Activated naive CD4-positive, alpha-beta T cell treated with anti-CD3 and anti-CD28 coated beads, Interleukin-2, amount 10 ng/mL, durations not matched to agents 7 days and 5 days (primary cell): ENCODE results near the gene ROR1.

Source experiments
- CTCF ChIA-PET: fragments of 350-600 bp; sonication (Branson Sonifier 250); formaldehyde crosslinking; loops from one replicate; lab custom pipeline; 2021; ENCODE audit warnings: antibody characterized with exemption; lab: Charles Lee
- DNase-seq: peaks from one replicate; pipeline ENCODE4 v3.0.0-alpha.2; 2020
- H3K27ac Mint-ChIP-seq: one replicate; pipeline ENCODE4 v1.8.0; 2021; ENCODE audit warnings: mild to moderate bottlenecking, moderate library complexity, mixed read lengths
- H3K27me3 Mint-ChIP-seq: one replicate; pipeline ENCODE4 v1.8.0; 2021; ENCODE audit warnings: mild to moderate bottlenecking, mixed read lengths
- H3K36me3 Mint-ChIP-seq: one replicate; pipeline ENCODE4 v1.8.0; 2021; ENCODE audit warnings: mixed read lengths
- H3K4me1 Mint-ChIP-seq: one replicate; pipeline ENCODE4 v1.8.0; 2021; ENCODE audit warnings: mixed read lengths
- H3K4me3 Mint-ChIP-seq: one replicate; pipeline ENCODE4 v1.8.0; 2021; ENCODE audit warnings: mild to moderate bottlenecking, moderate library complexity, mixed read lengths
- H3K9me3 Mint-ChIP-seq: one replicate; pipeline ENCODE4 v1.8.0; 2021; ENCODE audit warnings: mixed read lengths

ROR1 gene

DNA sequence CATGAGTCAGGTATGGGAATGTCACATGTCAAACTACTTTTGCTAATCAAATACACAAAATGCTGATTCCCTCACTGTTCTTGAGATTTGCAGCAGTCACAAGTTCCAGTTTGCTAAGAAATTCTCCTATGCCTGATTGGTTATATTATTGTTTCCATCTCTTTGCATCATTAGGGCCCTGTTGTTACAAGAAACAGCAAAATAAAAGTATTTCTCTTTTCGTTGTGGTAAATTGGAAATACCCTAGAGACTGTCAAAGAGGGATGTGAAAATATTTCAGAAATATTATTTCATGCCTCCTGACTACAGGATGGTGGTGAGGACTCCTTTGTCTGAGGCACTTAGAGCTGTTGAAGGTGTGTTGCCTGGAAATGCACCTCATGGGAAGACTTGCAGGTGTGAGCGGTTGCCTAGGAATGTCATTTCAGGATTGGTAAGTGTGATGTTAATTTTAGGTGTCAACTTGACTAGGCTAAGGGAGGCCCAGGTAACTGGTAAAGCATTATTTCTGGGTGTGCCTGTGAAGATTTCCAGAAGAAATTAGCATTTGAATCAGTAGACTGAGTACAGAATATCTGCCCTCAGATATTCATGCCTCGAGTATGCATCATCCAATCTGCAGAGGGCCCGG lies 117.4 kb downstream of the ROR1 start:
- no peaks in the 10 kb centered on the region for H3K27me3 Mint-ChIP-seq
- no peaks in the 10 kb centered on the region for H3K36me3 Mint-ChIP-seq
- CTCF ChIA-PET, result no interaction called here
- H3K9me3 Mint-ChIP-seq, result no peaks in the 10 kb centered on the region
- no peak for DNase-seq
- H3K27ac Mint-ChIP-seq, result no peak overlapping the region
- H3K4me3 Mint-ChIP-seq, result no peak overlapping the region
- H3K4me1 Mint-ChIP-seq, result no peaks in the 10 kb centered on the region

DNA sequence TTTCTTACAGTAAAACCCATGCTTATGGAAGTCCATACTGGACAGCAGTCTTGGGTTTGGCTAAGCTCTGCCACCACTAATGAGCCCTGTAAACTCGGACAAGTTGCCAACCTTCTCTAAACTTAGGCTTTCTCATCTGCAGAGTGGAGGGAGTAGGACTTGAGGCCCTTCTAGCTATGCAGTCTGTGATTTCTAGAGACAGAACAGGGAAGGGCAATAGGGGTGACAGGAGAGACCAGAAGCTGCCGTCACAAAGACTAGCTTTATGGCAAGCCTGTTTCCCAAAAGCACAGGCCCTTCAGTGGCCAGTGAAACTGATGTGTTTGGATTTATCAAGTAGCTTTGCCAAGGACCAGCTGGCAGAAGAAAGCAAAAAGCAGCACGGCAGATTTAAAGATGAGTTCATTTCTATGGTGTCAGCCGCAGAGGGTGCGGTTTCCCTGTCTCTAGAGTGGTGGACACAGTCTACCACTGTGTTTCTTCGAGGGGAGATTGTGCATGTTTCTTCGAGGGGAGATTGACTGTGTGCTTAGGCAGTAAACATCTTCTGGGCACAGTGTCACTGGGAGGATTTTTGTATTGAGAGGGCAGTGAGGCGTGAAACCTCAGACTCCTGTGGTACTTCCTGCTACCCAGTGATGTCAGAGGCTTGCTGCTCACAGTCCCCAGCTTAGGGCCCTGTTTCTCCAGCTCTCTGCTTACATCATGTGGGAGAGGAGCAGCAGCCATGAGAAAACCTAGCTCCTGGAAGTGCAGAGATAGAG lies 119.0 kb downstream of the ROR1 start:
- no peak for DNase-seq
- no peaks in the 10 kb centered on the region for H3K9me3 Mint-ChIP-seq
- no peaks in the 10 kb centered on the region for H3K4me1 Mint-ChIP-seq
- H3K27me3 Mint-ChIP-seq, result peaks cover 2% of the 10 kb centered on the region
- no peak overlapping the region for H3K4me3 Mint-ChIP-seq
- CTCF ChIA-PET, result no interaction called here
- no peak overlapping the region for H3K27ac Mint-ChIP-seq
- no peaks in the 10 kb centered on the region for H3K36me3 Mint-ChIP-seq

DNA sequence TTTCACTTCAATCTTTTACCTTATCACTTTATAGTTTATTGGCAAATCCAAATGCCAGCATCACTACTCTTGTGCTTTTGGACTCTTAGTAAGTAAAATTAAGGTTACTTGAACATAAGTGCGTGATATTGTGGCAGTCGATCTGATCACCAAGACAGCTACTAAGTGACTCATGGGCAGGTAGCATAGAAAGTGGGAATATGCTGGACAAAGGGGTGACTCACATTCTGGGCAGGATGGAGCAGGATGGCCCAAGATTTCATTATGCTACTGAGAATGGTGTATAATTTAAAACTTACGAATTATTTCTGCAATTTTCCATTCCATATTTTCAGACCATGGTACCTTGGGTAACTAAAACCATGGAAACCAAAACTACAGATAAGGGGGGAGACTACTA lies 120.2 kb downstream of the ROR1 start:
- Mint-ChIP-seq H3K27me3 (peaks cover 12% of the 10 kb centered on the region), H3K9me3 (no peaks in the 10 kb centered on the region), H3K27ac (no peak overlapping the region), H3K4me3 (no peak overlapping the region), H3K4me1 (no peaks in the 10 kb centered on the region), H3K36me3 (no peaks in the 10 kb centered on the region)
- DNase-seq, result no peak
- CTCF ChIA-PET, result no interaction called here

DNA sequence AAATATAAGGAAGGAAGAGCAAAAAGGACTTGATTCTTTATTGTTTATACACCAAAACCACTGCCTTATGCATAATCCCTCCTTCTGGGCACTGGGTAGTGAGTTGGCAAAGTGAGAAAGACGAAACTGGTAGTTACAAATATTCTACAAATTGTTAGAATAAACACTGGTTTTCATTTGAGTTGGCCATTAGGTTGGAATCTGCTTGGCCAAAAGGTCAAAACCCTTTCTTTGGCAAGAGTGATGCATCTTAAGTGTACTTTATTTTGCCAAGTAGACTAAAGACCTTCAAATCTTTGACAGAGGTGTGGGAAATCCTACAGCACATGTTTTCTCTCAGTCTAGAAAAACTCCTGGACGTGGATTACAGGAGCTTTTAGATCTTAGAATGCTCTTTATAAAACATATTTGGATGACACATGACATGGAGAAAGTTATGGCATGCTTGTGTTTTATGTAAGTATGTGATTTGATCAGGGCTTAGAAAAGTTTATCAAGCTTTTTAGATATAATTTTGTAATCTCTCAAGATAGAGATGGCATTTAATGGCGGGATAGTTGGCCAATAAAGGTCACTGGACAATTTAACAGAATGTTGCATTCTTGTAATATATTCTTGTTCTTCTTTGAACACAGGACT lies 120.9 kb downstream of the ROR1 start:
- H3K4me1 Mint-ChIP-seq, result no peaks in the 10 kb centered on the region

DNA sequence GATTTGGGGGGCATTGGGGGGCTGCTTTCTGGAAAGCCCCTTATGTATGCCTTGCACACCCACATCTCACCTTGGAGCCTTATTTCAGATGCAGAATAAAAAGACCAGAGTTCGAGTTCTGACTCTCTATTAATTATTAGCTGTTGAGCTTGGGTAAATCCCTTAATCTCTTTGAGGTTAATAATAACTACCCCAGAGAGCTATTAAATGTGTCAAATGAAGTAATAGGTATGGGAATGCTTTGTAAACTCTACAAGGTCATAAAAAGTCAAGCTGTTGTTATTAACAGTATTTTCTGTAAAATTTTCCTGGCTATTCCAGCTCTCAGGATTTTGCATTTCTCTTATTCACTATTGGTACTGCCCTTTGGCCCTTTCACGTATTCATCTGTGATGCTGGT lies 122.9 kb downstream of the ROR1 start:
- no peak overlapping the region for H3K4me3 Mint-ChIP-seq
- H3K4me1 Mint-ChIP-seq, result no peaks in the 10 kb centered on the region
- H3K27ac Mint-ChIP-seq, result no peak overlapping the region
- no peaks in the 10 kb centered on the region for H3K9me3 Mint-ChIP-seq
- no peaks in the 10 kb centered on the region for H3K36me3 Mint-ChIP-seq
- H3K27me3 Mint-ChIP-seq, result peaks cover 13% of the 10 kb centered on the region
- DNase-seq, result no peak
- CTCF ChIA-PET, result interaction anchor here (0.6 kb wide), 1 partner anchor 213 kb away, joined by 3 read pairs; no protein-coding TSS in a partner anchor

More for the DNA sequence above, 120.9 kb downstream of the ROR1 start:
- H3K27me3 Mint-ChIP-seq, result peaks cover 13% of the 10 kb centered on the region
- no peak overlapping the region for H3K4me3 Mint-ChIP-seq
- no peak overlapping the region for H3K27ac Mint-ChIP-seq
- CTCF ChIA-PET, result no interaction called here
- DNase-seq, result no peak
- H3K36me3 Mint-ChIP-seq, result no peaks in the 10 kb centered on the region
- H3K9me3 Mint-ChIP-seq, result no peaks in the 10 kb centered on the region

DNA sequence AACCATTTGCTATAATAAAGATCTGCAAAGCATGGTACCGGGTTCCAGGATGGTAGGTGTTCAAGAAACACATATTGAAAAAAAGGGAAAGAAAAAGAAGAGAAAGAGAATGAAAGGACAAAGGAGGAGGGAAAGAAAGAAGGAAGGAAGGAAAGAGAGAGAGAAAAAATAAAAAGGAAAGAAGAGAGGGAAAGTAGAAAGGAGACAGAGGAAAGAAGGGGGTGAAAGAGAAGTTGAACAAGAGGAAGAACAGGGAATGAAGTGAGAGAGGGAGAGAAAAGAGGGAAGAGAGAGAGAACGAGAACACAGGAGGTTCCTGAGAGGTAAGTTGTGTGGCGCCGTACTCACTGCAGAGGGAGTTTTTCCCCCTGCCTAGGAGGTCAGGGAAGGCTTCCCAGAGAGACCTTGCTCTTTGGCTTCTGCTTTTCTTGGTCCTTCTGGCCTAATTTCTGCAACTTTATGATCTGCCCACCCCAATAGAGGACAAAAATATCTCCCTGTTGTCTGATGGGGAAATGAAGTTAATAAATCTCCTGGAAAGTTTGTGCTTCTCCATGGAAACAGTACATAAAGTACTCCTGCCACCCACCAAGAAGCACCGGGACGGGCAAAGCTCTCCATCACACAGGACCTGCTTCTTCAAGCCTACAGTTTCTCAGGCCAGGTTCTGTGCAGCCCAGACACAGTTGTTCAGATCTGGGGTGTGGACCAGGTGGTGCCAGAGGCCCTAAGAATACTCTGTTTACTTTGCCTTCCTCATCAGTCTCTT lies 124.8 kb downstream of the ROR1 start:
- DNase-seq, result no peak
- Mint-ChIP-seq H3K9me3 (no peaks in the 10 kb centered on the region), H3K4me3 (no peak overlapping the region), H3K27me3 (peaks cover 17% of the 10 kb centered on the region), H3K36me3 (no peaks in the 10 kb centered on the region), H3K4me1 (no peaks in the 10 kb centered on the region), H3K27ac (no peak overlapping the region)
- CTCF ChIA-PET, result no interaction called here

DNA sequence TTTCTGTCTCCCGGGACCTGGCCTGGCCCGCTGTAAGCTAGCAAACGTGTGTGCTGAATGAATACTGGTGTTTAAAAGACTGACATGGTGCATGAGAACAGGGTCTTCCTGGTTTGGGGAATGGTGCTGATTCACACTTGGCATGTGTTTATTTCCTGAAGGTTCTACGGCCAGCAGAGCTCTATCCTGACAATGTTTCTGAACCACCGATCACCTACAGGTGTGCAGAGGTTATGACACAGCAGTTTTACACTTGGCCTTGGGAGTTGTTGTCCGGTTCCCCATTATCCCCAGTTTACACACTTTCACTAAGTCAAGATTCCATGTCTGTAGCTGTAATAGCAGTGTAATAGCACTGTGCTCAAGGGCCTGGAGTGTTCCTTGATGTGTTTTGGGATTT lies 127.3 kb downstream of the ROR1 start:
- Mint-ChIP-seq H3K27me3 (peaks cover 17% of the 10 kb centered on the region), H3K4me1 (no peaks in the 10 kb centered on the region), H3K36me3 (no peaks in the 10 kb centered on the region), H3K9me3 (no peaks in the 10 kb centered on the region), H3K4me3 (no peak overlapping the region), H3K27ac (no peak overlapping the region)
- CTCF ChIA-PET, result no interaction called here
- no peak for DNase-seq

DNA sequence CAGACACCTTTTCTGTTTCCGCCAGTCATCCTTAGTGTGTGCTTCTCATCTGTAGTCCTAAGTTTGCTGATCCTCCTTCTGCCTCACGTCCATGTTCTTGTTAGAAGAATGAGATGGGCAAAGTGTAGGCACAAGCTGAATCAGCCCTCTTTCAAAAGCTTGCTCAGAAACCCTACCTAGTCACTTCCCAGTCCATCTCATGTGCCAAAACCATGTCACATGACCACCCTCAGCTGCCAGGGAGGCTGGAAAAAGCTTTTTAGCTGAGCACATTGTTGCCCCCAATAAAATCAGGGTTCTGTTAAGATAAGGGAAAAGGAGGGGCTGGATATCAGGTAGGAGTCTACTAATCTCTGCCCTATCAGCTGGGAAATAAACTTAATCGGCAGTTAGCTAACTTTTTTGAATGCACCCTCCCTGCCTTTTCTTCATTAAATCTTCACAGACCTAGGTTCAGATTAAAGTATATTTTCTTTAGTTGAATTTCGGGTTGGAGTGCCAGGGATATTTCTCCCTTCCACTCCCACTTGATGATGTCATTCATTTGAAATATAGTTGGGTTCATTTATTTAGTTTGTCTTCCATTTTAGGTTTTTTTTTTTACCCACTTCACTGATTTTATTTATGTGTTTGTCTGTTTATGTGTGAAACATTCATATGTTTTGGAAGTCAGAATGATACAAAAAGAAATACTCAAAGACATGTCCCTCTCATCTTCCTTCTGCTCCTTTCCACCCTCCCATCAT lies 129.2 kb downstream of the ROR1 start:
- peaks cover 13% of the 10 kb centered on the region for H3K27me3 Mint-ChIP-seq
- no peaks in the 10 kb centered on the region for H3K9me3 Mint-ChIP-seq
- CTCF ChIA-PET, result no interaction called here
- H3K4me1 Mint-ChIP-seq, result no peaks in the 10 kb centered on the region
- no peak overlapping the region for H3K27ac Mint-ChIP-seq
- DNase-seq, result no peak
- H3K4me3 Mint-ChIP-seq, result no peak overlapping the region
- H3K36me3 Mint-ChIP-seq, result no peaks in the 10 kb centered on the region

DNA sequence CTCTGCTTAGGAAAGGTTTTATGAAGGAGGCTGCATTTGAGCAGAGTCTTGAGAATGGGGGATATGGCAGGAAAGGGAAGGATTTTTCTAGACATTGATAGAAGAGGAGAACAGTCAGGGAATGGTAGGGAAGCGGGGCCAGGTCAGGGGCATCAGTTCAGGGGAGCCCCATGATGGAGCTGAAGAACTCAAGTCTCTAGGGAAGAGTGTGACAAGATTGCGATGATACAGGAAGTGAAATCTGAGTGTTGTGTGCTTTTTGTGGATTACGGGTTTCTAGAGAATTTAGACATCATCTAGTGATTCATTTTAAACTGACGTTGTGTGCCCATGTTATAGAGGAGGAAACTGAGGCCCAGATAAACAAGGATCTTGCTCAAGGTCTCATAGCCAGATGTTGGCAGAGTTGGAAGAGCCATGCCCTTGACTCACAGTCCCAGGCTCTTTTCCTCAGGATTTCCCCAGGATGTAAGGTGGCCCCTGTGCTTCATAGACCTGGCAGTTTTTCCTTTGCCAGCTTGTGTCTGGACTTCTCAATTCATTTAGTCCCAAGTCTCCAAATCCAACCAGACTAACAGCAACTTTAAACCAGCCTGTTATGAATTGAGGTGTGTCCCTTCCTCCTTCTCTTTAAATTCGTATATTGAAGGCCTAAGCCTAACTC lies 130.3 kb downstream of the ROR1 start:
- Mint-ChIP-seq H3K9me3 (no peaks in the 10 kb centered on the region), H3K4me3 (no peak overlapping the region), H3K27me3 (peaks cover 4% of the 10 kb centered on the region), H3K36me3 (no peaks in the 10 kb centered on the region), H3K27ac (no peak overlapping the region), H3K4me1 (no peaks in the 10 kb centered on the region)
- no peak for DNase-seq
- CTCF ChIA-PET, result no interaction called here

DNA sequence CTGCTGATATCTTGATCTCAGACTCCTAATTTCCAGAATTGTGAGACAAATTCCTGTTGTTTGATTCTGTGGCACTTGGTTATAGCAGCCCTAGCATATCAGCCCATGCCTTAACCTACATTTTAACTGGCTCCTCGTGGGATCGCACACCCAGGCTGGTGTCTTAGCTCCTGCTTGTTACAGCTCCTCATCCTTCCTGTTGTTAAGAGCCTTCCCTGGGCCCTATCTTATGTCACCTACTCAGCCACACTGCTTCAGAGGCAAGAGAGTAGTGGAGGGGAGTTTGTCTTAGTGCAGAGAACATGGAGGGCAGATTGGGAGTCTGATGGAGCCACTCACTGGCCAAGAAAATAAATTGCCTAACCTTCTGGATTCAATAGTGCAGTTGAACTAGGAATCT lies 131.0 kb downstream of the ROR1 start:
- Mint-ChIP-seq H3K4me1 (no peaks in the 10 kb centered on the region), H3K9me3 (no peaks in the 10 kb centered on the region), H3K36me3 (no peaks in the 10 kb centered on the region), H3K27ac (no peak overlapping the region), H3K27me3 (peaks cover 4% of the 10 kb centered on the region), H3K4me3 (no peak overlapping the region)
- CTCF ChIA-PET, result no interaction called here
- no peak for DNase-seq

DNA sequence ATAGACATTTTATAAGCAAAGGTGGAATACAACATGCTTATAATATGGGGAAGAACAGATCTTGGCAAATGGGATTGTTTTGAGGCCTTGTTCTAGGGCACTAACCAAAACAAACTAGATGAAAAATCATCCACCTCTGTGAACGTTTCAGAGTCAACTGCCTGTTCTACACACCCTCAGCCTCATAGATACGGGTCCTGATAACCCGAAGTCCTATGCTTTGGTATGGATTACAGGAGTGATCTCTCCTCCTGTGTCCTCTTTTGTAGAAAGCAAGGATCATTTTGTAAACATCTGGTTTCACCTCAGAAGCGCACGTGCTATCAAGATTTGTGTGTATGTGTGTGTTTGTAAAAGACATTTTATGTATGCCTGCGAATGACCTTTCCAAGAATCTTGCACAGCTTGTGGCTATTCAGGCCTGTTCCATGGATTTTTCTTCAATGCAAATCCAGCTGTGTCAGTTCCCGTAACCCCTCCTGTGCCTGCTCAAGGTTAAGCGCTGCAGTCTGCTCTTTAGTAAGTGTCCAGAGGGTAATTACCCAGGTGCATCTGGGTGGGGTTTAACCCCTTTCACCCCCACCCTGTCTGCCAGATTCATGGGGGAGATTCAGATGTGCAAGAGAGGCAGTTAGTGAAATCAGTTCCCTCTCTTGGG lies 132.4 kb downstream of the ROR1 start:
- Mint-ChIP-seq H3K9me3 (no peaks in the 10 kb centered on the region), H3K27ac (no peak overlapping the region), H3K36me3 (no peaks in the 10 kb centered on the region), H3K27me3 (peaks cover 4% of the 10 kb centered on the region), H3K4me3 (no peak overlapping the region), H3K4me1 (no peaks in the 10 kb centered on the region)
- DNase-seq, result no peak
- CTCF ChIA-PET, result no interaction called here

DNA sequence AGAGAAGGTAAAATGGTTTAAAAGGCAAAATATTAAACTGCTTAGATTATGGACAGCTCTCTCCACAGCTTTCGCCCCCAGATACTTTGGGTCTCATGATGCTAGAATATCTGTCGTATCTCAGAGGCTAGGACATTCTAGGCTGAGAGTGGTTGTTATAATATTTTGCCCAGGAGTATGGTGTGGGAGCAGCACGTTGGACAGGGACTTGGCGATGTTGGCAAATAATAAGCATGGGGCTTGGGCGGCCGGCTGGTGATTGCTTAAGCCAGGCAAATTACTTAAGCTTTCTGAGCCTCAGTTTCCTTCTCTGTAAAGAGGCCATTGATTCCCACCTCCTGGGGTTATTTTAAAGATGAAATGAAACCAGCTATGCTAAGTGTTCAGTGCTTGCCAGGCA lies 133.2 kb downstream of the ROR1 start:
- no peak for DNase-seq
- CTCF ChIA-PET, result no interaction called here
- H3K27me3 Mint-ChIP-seq, result peaks cover 4% of the 10 kb centered on the region
- H3K36me3 Mint-ChIP-seq, result no peaks in the 10 kb centered on the region
- H3K4me1 Mint-ChIP-seq, result no peaks in the 10 kb centered on the region
- H3K4me3 Mint-ChIP-seq, result no peak overlapping the region
- H3K27ac Mint-ChIP-seq, result no peak overlapping the region
- no peaks in the 10 kb centered on the region for H3K9me3 Mint-ChIP-seq

DNA sequence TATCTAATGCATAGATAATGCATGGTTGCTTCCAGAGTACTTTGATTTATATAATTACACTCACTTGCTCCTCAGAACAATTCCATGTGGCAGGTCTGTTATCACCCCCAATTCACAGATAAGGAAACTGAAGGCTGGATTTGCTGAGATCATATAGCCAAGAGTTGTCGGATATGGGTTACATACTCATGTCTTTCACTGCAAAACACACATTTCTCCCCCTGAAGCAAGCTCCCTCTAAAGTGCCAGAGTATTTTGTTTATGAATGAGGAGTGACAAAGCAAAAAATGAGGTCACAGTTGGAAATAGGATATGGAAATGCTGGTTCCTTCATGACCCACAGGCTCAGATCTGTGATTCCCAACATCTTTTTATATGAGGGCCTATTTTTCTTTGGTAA lies 134.2 kb downstream of the ROR1 start:
- Mint-ChIP-seq H3K4me3 (no peak overlapping the region), H3K4me1 (no peaks in the 10 kb centered on the region), H3K27ac (no peak overlapping the region), H3K9me3 (no peaks in the 10 kb centered on the region), H3K27me3 (no peaks in the 10 kb centered on the region), H3K36me3 (no peaks in the 10 kb centered on the region)
- CTCF ChIA-PET, result interaction anchor here (1.8 kb wide), 1 partner anchor 216 kb away, joined by 4 read pairs; no protein-coding TSS in a partner anchor
- no peak for DNase-seq
